ENCODE data around the gene IL9R. TPM values are rescaled to one million over a fixed set of nuclear protein-coding genes. Genes with fewer than 3 reads are reported as not detected.
A peak's percentile ranks its signal among the peaks of the same experiment; 100 is the strongest.

Gene IL9R
- total and polyA plus RNA-seq, 2 donors (not counting 1 experiment from before 2014, with no cell fraction given): 6.6 to 8.7 TPM

DNA sequence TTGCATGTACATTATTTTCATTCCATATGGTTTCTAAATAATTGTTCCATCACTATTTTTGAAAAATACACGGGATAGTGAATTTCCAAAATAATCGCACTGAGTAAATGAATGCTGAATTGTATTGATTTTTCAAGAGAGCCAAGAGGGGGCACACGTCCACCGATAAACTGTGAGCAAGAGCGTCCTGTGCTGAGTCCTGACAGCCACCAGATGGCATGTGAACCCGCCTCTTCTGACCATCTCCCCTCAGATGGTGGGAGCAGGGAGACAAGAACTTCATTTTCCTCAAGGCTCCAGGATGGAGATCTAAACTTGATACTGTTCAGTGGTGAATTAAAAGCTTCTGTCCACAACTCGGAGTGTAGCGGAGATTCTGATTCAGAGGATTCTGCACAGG, 30.6 kb upstream of the IL9R start:
- Histone ChIP-seq H3K27me3 (replicated peaks in 1 of 4; ENCODE audit: control extremely low read depth in 1 of 4, control insufficient read depth in 3 of 4, insufficient read depth in 4 of 4, low read length in 3 of 4) (no peaks in the 10 kb centered on the region), H3K9ac (ENCODE audit: low read length) (no peak overlapping the region), H3K4me2 (replicated peaks; ENCODE audit: low read depth, low read length, poor library complexity, severe bottlenecking) (no peak overlapping the region), H3K79me2 (ENCODE audit: control insufficient read depth, insufficient read depth, low read length) (no peaks in the 10 kb centered on the region), H3K9me3 (ENCODE audit: control extremely low read depth in 1 of 3, control insufficient read depth in 2 of 3, insufficient read depth in 1 of 3, low read length in 2 of 3) (peaks cover 0 to 9% (median 3%) of the 10 kb centered on the region in 3 donors), H3K4me1 (ENCODE audit: control insufficient read depth in 2 of 2, insufficient read depth in 2 of 2, low read length in 2 of 2) (no peaks in the 10 kb centered on the region), H3K36me3 (replicated peaks in 1 of 2; ENCODE audit: control extremely low read depth in 1 of 2, control insufficient read depth in 1 of 2, extremely low read depth in 1 of 2, insufficient read depth in 2 of 2, low read length in 1 of 2) (no peaks in the 10 kb centered on the region), H3K4me3 (ENCODE audit: control extremely low read depth in 1 of 5, extremely low read depth in 1 of 5, insufficient read depth in 1 of 5, low read depth in 2 of 5, low read length in 4 of 5) (no peak overlapping the region), H3K27ac (ENCODE audit: low read length in 2 of 2) (no peak overlapping the region), H4K20me1 (ENCODE audit: control insufficient read depth, insufficient read depth, low read length, poor library complexity, severe bottlenecking) (no peaks in the 10 kb centered on the region), H2AFZ (ENCODE audit: insufficient read depth, low read depth, low read length, poor library complexity, severe bottlenecking) (no peak overlapping the region)
- Mint-ChIP-seq H3K27ac (no peak overlapping the region), H3K4me1 (no peaks in the 10 kb centered on the region), H3K27me3 (peaks cover 4% of the 10 kb centered on the region), H3K9me3 (ENCODE audit: insufficient read depth) (peaks cover 9% of the 10 kb centered on the region), H3K4me3 (no peak overlapping the region)
- POLR2A ChIA-PET: no interaction called here
- peak; percentile 33 for DNase-seq
- TF ChIP-seq, protein P1, sequence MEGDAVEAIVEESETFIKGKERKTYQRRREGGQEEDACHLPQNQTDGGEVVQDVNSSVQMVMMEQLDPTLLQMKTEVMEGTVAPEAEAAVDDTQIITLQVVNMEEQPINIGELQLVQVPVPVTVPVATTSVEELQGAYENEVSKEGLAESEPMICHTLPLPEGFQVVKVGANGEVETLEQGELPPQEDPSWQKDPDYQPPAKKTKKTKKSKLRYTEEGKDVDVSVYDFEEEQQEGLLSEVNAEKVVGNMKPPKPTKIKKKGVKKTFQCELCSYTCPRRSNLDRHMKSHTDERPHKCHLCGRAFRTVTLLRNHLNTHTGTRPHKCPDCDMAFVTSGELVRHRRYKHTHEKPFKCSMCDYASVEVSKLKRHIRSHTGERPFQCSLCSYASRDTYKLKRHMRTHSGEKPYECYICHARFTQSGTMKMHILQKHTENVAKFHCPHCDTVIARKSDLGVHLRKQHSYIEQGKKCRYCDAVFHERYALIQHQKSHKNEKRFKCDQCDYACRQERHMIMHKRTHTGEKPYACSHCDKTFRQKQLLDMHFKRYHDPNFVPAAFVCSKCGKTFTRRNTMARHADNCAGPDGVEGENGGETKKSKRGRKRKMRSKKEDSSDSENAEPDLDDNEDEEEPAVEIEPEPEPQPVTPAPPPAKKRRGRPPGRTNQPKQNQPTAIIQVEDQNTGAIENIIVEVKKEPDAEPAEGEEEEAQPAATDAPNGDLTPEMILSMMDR (IDR thresholded peaks at IDR 0.05): no peak
- no peak for TF ChIP-seq EZH2 (IDR thresholded peaks at IDR 0.05; ENCODE audit: borderline replicate concordance, insufficient read depth, low read depth, low read length, poor library complexity, severe bottlenecking)
- intact Hi-C loops (cut with micrococcal nuclease): no loop called here
- CTCF ChIA-PET: no interaction called here
- whole genome bisulfite sequencing (ENCODE audit: insufficient coverage): 24% methylated on average over 4 of the region's 8 CpGs
- ATAC-seq (ENCODE audit: low read depth): no peak

DNA sequence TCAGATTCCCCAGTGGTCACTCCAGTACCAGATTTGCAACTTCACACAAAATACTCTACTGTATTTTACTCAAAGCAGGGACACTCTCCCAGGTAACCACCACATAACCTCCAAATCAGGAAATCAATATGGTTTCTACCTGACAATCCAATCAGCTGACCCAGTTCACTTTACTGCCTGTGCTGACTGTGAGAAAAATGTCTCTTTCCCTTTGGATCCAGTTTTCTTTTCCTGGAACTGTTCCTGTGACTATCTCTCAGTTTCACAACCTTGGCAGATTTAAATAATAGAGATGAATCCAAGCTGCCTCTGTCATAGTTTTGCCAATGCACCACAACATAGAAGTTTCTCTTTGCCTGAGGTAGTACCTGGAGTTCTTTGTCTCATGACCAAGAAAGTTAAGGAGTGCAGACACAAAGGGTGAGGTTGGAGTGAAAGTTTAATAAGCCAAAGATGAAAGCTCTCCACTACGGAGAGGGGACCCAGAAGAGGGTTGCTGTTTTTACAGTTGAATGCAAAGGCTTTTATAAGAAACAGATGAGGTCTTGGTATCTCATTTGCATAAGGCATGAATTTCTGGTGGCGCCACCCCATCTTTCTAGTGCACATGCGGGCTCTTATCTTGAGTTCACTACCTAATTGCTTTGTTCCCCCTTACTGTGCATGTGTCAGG, 29.7 kb upstream of the IL9R start:
- Histone ChIP-seq H3K9ac (ENCODE audit: low read length) (no peak overlapping the region), H3K36me3 (replicated peaks in 1 of 2; ENCODE audit: control extremely low read depth in 1 of 2, control insufficient read depth in 1 of 2, extremely low read depth in 1 of 2, insufficient read depth in 2 of 2, low read length in 1 of 2) (no peaks in the 10 kb centered on the region), H3K79me2 (ENCODE audit: control insufficient read depth, insufficient read depth, low read length) (no peaks in the 10 kb centered on the region), H3K4me3 (ENCODE audit: control extremely low read depth in 1 of 5, extremely low read depth in 1 of 5, insufficient read depth in 1 of 5, low read depth in 2 of 5, low read length in 4 of 5) (no peak overlapping the region), H3K27me3 (replicated peaks in 1 of 4; ENCODE audit: control extremely low read depth in 1 of 4, control insufficient read depth in 3 of 4, insufficient read depth in 4 of 4, low read length in 3 of 4) (no peaks in the 10 kb centered on the region), H3K27ac (ENCODE audit: low read length in 2 of 2) (no peak overlapping the region), H3K4me2 (replicated peaks; ENCODE audit: low read depth, low read length, poor library complexity, severe bottlenecking) (no peak overlapping the region), H2AFZ (ENCODE audit: insufficient read depth, low read depth, low read length, poor library complexity, severe bottlenecking) (no peak overlapping the region), H3K4me1 (ENCODE audit: control insufficient read depth in 2 of 2, insufficient read depth in 2 of 2, low read length in 2 of 2) (no peaks in the 10 kb centered on the region), H4K20me1 (ENCODE audit: control insufficient read depth, insufficient read depth, low read length, poor library complexity, severe bottlenecking) (no peaks in the 10 kb centered on the region), H3K9me3 (ENCODE audit: control extremely low read depth in 1 of 3, control insufficient read depth in 2 of 3, insufficient read depth in 1 of 3, low read length in 2 of 3) (peaks cover 0 to 9% (median 3%) of the 10 kb centered on the region in 3 donors)
- H3K27me3 Mint-ChIP-seq: peaks cover 4% of the 10 kb centered on the region
- TF ChIP-seq EZH2 (IDR thresholded peaks at IDR 0.05; ENCODE audit: borderline replicate concordance, insufficient read depth, low read depth, low read length, poor library complexity, severe bottlenecking): no peak
- TF ChIP-seq, protein P1 (IDR thresholded peaks at IDR 0.05): no peak
- H3K9me3 Mint-ChIP-seq (ENCODE audit: insufficient read depth): peaks cover 9% of the 10 kb centered on the region
- ATAC-seq (ENCODE audit: low read depth) (no peak), DNase-seq (no peak)
- whole genome bisulfite sequencing (ENCODE audit: insufficient coverage): 47% methylated on average over 3 of the region's 3 CpGs
- no peaks in the 10 kb centered on the region for H3K4me1 Mint-ChIP-seq
- H3K4me3 Mint-ChIP-seq: no peak overlapping the region
- no peak overlapping the region for H3K27ac Mint-ChIP-seq
- CTCF ChIA-PET: no interaction called here
- POLR2A ChIA-PET: no interaction called here
- intact Hi-C loops (cut with micrococcal nuclease): no loop called here

Measured in B cell (primary cell).